ENCODE data around the gene DNMT1.
"Not testable (repeated sequence)": the region's sequence is repeated elsewhere in the genome, so short reads cannot be mapped to it uniquely, and the experiment has no call there.

Gene DNMT1

GRCh38 chr19:10194500-10195198 lies at the start of gene DNMT1:
TSS of gene DNMT1 (minus strand) at chr19:10194953. CDS start at chr19:10194899, 54 bp downstream.
- DNase-seq (ENCODE audit: low spot score): peak; percentile 100

GRCh38 chr19:10243606-10244005 lies 48.9 kb upstream of the DNMT1 start:
- no peak for DNase-seq (ENCODE audit: low spot score)

GRCh38 chr19:10241826-10242449 lies 47.2 kb upstream of the DNMT1 start:
- not testable (repeated sequence) for DNase-seq (ENCODE audit: low spot score)

GRCh38 chr19:10238172-10238783 lies 43.5 kb upstream of the DNMT1 start:
- no peak for DNase-seq (ENCODE audit: low spot score)

- DNase-seq (ENCODE audit: low spot score): no peak
Observed at GRCh38 chr19:10237702-10238101, 42.9 kb upstream of the DNMT1 start.

GRCh38 chr19:10235409-10235808 lies 40.7 kb upstream of the DNMT1 start:
- DNase-seq (ENCODE audit: low spot score): not testable (repeated sequence)

GRCh38 chr19:10235003-10235402 lies 40.2 kb upstream of the DNMT1 start:
- no peak for DNase-seq (ENCODE audit: low spot score)

GRCh38 chr19:10233946-10234345 lies 39.2 kb upstream of the DNMT1 start:
- peak; percentile 33 for DNase-seq (ENCODE audit: low spot score)

GRCh38 chr19:10231612-10232228 lies 37.0 kb upstream of the DNMT1 start:
- DNase-seq (ENCODE audit: low spot score): no peak

GRCh38 chr19:10230861-10231611 lies 36.3 kb upstream of the DNMT1 start, which contains the start of gene S1PR2:
TSS of gene S1PR2 (minus strand) at chr19:10231331. CDS start at chr19:10224905, 6,426 bp downstream.
- DNase-seq (ENCODE audit: low spot score): peak; percentile 84

- DNase-seq (ENCODE audit: low spot score): peak; percentile 33
Observed at GRCh38 chr19:10230173-10230860, 35.6 kb upstream of the DNMT1 start.

GRCh38 chr19:10228920-10229319 lies 34.2 kb upstream of the DNMT1 start:
- peak; percentile 62 for DNase-seq (ENCODE audit: low spot score)

GRCh38 chr19:10228393-10228792 lies 33.6 kb upstream of the DNMT1 start:
- DNase-seq (ENCODE audit: low spot score): no peak

- DNase-seq (ENCODE audit: low spot score): no peak
Observed at GRCh38 chr19:10227026-10227971, 32.5 kb upstream of the DNMT1 start.

- DNase-seq (ENCODE audit: low spot score): no peak
Observed at GRCh38 chr19:10226376-10227025, 31.7 kb upstream of the DNMT1 start.

GRCh38 chr19:10226021-10226375 lies 31.2 kb upstream of the DNMT1 start:
- DNase-seq (ENCODE audit: low spot score): no peak

GRCh38 chr19:10224337-10224736 lies 29.6 kb upstream of the DNMT1 start:
- DNase-seq (ENCODE audit: low spot score): no peak

- DNase-seq (ENCODE audit: low spot score): no peak
Observed at GRCh38 chr19:10223488-10224213, 28.9 kb upstream of the DNMT1 start.
